GM18520 (cell line): ENCODE data around the gene PTPRN2.

ENCODE experiments used
- ATAC-seq: cut with Tn5 transposase; IDR thresholded peaks from one replicate; pipeline ENCODE4 v1.9.1; 2021; ENCODE audit not compliant: unreplicated experiment

The PTPRN2 gene

DNA sequence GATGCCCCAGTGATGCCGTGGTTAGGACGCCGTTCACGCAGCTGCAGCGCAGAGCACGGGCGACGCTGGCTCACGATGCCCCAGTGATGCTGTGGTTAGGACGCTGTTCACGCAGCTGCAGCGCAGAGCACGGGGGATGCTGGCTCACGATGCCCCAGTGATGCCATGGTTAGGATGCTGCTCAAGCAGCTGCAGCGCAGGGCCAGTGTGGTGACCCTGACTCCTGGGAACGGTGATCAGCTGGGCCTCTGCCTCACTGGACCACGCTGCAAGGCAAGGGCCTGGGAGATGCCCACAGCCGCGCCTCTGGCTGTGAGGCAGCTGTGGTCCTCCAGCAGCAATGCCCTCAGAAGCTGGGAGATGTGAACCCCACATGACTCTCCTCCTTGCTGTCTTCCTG, 970.2 kb downstream of the PTPRN2 start:
- ATAC-seq, result no peak

DNA sequence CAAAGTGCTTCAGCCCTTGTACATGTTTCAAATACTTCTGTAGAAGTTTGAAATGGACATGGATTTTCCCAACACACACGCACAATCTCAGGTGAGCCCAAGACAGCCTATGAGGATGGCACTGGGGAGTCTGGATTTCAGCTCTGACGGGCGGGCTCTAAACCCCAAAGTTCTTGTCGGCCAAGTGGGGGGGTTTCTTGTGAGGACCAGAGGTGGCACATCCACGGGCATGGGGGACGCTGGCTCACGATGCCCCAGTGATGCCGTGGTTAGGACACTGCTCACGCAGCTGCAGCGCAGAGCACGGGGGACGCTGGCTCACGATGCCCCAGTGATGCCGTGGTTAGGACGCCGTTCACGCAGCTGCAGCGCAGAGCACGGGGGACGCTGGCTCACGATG, 970.7 kb downstream of the PTPRN2 start:
- no peak for ATAC-seq

DNA sequence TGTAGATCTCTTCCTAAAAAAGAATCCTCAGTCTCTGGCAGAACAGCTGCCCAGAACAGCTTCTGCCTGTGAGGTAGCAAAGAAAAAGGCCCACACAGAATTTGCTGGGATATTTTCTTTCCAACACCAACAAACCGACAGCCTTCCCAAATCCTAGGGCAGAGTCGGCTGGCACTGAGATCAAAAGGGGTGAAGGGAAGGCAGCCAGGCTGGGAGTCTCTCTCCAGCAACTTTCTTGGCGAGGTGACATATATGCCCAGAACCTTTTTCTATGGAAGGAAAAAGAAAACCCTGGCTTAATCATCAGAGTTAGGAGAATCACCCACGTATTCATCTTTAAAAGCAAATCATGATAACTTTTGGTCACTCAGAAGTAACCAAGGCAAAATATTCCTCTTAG, 971.2 kb downstream of the PTPRN2 start:
- ATAC-seq, result no peak

DNA sequence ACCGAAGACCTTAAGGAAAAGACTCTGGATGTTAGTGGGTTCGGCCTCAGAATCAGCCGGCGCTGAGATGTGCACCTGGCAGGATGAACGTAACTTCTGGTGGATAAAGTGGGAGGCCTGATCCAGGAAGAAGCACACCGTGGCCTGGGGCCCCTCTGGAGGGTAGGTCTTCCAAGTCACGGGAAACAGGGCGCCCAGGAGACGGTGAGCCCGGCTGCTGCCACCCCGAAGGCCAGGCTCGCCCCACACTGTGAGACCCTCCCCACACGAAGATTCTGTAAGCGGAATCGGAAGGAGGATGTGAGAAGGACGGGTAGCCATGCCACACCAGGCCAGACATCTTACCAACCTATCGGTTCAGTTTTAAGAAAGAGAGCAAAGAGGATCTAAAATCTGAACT, 971.8 kb downstream of the PTPRN2 start:
- ATAC-seq, result no peak

DNA sequence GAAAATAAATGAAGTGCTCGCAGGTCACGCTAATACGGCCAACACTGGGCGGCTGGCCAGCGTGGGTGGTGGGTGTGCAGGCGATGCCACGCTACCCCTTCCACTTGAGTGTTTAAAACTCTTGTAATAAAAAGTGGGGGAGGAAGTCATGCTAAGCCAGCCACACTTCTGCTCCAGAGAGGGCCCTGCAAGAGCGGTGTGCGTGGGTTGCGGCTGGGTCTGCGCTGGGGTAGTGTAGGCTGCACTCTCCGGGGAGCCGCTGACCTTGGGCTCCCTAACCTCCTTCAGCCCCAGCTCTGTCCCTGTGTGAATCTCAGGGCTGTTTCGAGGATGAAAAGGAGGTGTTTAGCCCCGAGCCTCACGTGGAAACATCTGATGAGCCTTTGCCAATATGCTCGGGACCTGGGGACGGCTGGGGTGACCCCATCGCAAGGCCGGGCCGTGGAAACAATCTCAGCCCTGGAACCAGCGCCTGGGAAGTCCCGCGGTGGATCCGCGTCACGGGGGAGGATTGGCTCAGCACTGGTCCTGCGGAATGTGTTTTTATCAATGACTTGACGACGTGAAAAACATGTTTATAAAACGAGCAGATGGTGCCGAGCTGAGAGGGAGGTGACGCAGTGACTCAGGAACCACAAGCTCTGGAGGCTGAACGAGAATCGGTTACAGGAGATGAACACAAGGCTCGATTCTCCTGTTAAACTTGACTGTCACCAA, 972.4 kb downstream of the PTPRN2 start:
- no peak for ATAC-seq

DNA sequence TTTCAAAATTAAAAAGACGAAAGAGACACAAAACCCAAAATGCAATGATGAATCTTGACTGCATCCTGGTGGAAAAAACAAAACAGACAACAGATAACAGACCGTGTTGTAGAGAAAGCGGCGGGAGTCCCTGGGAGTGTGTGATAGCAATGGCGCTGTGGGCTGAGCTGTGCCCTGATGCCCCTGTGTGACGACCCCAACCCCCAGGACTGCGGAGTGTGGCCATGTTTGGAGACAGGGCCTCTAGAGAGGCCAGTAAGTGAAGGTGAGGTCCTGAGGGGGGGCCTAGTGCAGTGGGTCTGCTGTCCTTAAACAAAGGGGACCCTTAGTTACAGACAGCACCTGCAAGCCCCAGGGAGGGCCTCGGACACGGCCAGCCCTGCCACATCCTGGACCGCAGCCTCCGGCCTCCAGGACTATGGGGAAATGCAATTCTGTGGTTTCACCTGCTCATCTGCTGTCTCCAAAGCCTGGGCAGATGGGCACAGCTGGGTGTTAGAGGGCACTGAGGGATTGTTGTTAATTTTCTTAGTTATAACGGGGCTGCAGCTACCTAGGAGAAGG, 973.1 kb downstream of the PTPRN2 start:
- ATAC-seq, result no peak

DNA sequence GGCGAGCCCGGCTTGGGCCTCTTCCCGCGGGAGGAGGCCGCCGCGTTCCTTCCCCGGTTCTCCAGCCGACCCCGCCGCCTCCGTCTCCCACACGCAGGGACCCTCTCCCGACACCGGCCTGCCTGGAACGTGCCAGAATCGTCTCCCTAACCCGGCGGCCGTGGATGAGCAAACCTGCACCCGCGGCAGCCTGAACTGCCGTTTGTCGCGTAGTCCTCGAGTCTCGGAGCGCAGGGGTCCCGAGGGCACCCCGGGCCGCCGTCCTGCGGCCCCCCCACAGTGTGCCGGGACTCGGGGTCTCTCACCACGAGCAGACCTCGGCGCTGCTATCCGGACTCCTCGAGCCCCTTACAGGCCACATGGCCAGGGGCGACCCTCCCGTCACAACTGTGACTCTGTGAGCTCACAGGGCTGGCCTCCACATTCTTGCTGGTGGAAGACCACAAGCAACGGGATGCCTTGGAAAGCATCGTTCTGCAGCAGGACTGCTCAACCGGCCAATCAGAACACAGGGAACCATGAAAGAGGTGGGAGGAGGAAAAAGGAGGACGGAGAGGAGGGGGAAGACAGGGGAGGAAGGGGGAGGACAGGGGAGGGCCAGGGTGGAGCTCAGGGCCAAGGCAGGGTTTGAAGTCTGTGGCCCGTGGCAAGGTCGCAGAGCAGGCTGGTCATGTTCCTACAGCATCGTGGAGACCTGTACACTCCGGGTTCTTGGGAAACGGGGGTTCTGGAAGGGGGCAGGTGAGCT, 973.9 kb downstream of the PTPRN2 start:
- ATAC-seq, result no peak

DNA sequence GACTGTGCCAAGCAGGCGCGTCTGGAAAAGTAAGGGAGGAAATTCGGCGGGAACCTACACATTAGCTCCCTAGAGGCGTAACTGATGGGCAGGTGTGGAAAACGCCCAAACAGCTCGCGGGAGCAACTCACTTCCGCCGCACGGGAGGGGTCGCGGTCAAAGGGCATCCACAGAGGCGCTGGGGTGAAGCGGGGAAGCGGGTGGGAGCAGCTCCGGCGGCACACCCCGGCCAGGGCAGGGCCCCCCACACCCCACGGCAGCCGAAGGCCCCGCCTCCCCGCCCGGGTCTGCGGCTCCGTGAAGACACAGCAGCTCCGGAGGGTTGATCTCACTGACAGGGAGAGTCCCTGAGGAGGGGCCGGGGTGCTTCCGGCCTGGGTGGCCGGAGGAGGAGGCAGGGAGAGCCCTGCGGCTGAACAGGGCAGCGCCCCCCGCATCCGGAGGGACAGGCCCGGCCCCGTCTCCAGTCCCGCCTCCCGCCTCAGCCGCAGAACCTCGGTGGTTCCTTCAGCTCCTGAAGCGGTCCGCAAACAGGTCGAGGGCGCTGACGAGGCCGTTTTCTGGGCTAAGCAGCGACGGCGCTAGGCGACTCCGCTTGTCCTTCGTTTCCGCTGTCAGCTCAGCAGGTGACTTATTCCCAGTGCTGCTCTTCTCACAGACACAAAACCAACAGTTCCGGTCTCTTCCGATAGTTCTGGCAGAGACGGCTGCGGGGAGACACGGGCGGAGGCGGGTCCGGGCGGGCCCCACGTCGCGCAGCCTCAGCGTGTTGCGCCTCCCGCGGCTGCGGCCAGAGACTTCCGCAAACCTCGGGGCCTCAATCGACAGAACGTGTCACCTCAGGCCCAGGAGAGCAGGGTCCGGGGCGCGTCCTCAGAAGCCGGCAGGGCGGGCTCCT, 974.7 kb downstream of the PTPRN2 start:
- no peak for ATAC-seq

DNA sequence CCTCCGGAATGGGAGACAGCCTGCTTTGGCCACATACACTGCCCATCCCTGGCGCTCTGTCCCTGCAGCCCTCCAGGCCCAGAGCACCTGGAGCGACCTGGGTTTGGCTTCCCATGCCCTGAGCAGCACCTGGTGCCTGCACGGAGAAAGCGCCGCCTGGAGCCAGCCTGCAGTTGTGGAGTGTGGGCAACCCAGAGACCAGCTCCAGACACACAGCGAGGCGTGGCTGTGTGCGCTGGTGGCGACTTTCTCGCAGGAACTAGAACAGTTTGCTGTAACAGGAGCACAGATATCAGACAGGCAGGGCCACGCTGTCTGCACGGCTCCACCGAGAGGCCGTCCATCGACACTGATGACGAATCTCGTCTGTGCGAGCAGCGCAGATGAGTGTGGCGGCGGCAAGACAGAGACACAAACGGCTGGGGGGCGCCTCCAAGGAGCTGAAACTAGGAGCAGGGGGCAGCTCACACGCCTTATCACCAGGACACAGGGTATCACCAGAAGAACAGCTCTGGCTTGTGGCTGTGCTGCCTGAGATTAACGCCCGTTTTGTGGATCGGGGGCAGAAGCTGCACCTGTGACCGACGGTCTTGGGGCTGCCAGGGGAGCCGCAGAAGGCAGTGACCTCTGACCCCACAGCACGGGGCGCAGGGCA, 975.5 kb downstream of the PTPRN2 start:
- no peak for ATAC-seq

DNA sequence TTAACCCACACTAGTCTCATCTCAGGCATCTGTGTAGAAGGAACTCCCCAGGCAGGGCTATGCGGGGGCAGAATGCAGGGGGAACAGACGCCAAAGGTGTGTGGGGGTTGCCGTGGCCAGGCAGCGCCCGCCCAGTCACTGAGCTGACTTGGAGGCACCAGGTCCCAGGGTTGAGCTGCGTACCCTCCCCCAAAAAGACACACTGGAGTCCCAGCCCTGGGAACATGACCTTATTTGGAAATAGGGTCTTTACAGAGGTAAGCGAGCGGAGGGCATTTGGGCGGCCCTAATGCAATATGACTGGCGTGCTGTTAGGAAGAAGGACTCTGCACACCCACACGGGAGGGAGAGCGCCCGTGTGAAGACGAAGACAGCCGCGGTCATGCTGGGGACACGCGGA, 976.3 kb downstream of the PTPRN2 start:
- no peak for ATAC-seq

DNA sequence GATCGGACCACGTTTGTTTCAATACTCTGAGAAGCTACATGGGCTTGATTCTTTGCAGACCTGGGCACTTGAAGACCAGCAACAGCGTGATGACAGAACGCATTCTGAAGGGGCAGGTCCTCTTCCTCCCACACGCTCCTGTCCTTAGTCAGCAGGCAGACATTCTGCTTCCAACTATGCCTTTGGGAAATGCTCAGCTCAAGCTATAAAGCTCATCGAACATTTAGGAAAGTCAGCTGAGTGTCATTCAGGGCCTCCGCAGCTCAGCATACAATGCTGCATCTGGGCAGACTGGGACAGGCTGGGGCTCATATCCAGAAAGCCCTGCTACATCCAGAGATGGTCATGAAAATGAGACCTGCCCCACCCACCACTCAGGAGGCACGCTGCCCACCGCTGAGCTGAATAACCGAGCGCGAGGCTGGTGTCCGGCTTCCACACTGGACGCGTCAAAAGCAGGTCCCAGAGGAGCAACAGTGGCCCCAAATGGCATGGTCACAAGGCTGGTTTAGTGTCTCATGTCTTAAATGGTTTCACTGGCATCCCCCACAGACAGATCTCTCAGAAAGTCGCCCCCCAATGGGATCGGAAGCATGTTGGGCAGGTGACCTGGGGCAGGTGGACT, 976.8 kb downstream of the PTPRN2 start:
- ATAC-seq, result no peak

DNA sequence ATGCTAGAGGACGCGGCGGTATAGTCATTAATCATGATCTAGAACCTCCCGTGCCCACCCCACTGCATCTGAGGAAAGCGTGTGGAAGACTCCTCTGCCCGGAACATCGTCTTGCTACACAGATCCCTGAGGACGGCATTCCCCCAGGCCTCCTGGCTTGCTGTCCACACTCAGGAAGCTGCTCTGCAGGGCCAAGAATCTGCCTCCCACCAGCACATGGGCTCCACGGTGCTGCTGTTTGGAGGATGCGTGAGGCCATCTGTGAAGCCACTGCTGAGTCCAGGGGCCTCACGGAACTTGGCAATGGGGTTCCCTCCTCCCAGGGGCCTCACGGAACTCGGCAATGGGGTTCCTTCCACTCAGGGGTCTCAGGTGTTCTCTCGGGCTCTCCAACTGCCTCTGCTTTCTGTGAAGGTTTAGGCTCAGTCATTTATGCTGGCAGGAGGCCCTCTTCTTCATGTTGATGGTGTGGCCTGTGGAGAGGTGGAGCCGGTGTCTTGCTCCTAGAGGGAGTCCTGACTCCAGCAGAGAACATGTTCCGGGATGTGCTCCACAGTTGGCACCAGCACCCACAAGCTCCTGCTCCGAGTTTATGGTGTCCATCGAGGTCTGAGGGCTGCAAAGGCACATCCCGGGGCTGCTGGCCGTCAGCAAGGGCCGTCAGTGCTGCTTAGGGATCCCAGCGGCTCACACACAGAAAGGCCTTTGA, 977.5 kb downstream of the PTPRN2 start:
- no peak for ATAC-seq

DNA sequence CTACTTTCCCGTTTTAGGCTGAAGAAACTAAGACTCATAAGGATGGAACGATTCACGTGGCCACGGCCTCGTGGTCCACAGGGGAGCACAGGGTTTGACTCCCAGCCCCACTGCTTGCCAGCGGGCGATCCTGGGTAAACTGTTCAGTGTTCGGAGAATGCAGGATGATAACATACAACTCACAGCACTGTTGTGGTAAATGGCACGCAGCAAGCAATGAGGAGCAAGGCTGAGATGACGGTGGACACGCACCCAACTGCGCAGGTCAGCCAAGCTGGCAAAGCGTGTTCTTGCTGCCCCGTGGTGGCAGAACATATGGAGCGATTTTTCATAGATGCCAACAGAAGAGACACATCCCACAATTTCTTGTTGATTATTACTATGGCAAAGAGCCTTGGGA, 978.1 kb downstream of the PTPRN2 start:
- ATAC-seq, result no peak

DNA sequence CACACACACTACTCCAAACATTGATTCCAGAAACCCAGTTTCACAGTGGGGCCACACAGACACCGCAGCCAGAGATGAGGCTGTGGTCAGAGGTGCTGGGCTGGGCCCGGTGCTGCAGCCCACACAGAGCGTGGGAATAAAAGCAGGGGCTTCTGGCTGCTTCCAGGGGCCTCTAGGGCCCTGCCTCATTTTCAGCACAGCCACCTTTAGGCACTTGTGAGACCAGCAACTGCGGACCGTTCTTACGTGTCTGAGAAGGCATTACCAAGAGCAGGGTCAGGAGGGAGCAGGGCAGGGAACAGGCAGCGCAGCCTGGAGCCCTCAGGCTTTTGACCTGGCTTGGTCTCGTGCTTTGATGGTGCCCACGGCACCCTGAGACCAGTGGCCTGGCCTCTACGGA, 980.4 kb downstream of the PTPRN2 start:
- no peak for ATAC-seq

DNA sequence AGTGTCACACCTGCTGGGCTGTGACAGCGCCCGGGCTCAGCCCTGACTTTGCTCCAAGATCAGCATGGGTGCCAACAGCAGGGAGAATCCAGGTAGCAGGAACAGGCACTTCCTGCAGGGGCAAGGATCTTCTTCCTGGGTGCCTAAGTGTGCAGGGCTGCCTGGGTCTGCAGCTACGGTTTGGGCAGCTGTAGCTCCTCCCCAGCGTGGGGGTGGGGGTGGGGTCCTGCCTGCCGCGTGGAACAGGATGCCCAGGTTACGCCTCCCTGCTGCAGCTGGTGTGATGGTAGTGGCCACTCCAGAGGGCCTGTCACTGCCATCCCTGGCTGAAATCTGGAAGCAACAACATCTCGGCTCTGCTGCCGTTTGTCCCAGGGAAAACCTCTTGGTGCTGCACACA, 981.5 kb downstream of the PTPRN2 start:
- no peak for ATAC-seq

DNA sequence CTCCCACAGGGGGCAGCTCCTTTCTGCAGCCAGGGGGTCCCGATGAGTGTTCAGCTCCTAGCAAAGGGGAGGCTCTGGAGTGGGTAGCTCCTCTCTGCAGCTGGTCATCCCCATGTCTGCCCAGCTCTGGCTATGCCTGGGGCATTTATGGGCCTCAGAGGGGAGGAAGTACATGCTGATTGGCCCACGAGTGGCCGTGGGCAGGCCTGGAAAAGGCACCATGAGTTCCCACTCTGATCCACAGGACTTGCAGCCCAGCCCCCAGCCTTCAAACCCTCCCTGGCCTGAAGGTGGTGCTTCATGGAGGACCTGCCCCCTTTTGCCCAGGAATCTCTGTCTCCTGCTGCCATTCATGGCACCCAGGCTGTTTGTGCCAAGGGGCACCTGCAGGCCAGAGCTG, 982.0 kb downstream of the PTPRN2 start:
- ATAC-seq, result no peak

DNA sequence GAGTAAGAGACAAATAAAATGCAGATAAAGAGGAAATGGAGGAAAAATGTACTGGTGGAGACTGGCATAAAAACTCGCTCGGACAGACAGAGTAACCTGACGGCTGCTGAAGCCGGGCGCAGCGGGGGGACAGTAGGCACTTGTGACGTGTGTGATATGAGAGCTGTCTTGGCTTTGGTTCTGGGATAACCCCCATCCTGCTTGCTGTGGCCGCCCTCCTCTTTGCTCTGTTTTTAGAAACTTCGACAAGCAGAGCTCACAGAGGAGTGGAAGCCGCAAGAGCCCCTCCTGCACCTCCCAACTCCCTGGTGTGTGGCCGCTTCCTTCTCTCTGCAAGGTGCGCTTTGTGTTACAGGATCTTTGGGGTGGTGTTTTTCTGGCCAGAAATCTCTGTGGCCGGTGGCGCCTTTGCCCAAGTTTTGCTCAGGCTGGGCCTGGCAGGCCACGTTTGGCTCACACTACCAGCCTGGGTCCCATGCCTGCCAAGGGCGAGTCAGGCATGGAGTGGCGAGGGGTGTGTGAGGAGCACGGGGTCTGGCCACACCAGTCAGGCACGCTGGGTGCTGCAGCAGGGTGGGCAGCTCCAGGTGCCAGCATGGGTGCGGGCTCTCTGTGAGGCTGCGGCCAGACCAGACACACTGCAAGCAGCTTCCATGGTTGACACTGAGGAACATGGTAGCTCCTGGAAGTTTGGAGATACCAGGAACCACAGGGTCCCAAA, 982.8 kb downstream of the PTPRN2 start:
- no peak for ATAC-seq

DNA sequence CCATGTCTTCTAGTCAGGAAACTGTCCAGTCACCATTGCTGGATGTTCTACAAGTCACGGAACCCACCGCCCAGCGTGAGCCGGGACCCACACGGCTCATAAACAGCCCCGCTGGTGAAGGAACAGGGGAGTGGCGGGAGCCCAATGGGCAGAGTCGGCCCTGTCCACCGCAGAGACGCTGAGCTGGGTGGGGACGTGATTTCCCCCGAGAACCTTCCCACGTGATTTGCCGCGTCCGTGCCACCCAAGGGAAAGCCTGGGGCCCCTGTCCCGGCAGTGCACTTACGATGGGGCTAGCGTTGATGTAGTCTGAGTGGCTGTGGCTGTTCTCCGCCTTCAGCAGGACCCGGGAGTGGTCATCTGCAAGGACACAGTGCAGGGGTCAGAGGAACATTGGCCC, 983.9 kb downstream of the PTPRN2 start:
- no peak for ATAC-seq

DNA sequence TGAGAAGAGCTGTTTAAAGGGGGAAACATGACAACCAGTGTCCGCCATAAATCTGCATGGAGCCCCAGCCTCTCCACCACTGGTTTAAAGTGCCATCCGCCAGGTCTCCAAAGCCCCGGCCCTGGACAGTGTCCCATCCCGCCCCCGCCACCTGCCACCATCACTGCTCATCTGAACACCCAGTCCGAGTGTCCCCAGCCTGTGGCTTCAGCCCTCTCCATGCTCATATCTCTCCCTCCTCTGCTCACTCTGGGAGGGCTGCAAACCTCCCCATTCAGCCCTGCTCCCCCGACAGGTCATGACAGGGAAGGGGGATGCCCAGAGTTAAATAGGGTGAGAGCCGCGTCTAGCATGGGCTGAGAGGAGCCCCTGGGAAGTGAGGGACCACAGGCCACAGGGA, 984.6 kb downstream of the PTPRN2 start:
- ATAC-seq, result no peak
